HEK293T (cell line): ENCODE measurements around the gene ZNF831.

Experiments
- CTCF ChIA-PET: fragments of 350-600 bp; formaldehyde crosslinking; extraction: SDS; loops from one replicate; lab custom pipeline; 2021; ENCODE audit warnings: antibody characterized with exemption, inconsistent platforms; lab: Yijun Ruan, JAX
- POLR2A ChIA-PET: fragments of 350-600 bp; formaldehyde crosslinking; extraction: SDS; loops from one replicate; lab custom pipeline; 2020; ENCODE audit warnings: antibody characterized with exemption, inconsistent platforms; lab: Yijun Ruan, JAX
- DNase-seq: peaks from one replicate; pipeline ENCODE4 v3.0.0; 2012; ENCODE audit warnings: mixed read lengths; ENCODE audit errors: extremely low spot score
- ARNT ChIP-seq: fragments of 450-650 bp; IDR thresholded peaks from 2 replicates; pipeline ENCODE4 v1.6.1; 2017; ENCODE audit warnings: mild to moderate bottlenecking
- BHLHE40 ChIP-seq: fragments of 450-650 bp; IDR thresholded peaks from 2 replicates; pipeline ENCODE4 v1.6.1; 2016; ENCODE audit warnings: mild to moderate bottlenecking, moderate library complexity, borderline replicate concordance
- CTBP1 ChIP-seq: fragments of 450-650 bp; IDR thresholded peaks from 2 replicates; pipeline ENCODE4 v1.6.1; 2016; ENCODE audit warnings: borderline replicate concordance
- ELF4 ChIP-seq: fragments of 450-650 bp; IDR thresholded peaks from 2 replicates; pipeline ENCODE4 v1.6.1; 2017; ENCODE audit warnings: antibody characterized with exemption
- FOXA1 ChIP-seq: fragments of 450-650 bp; IDR thresholded peaks from 2 replicates; pipeline ENCODE4 v1.6.1; 2016; ENCODE audit warnings: mild to moderate bottlenecking
- FOXK2 ChIP-seq: fragments of 450-650 bp; IDR thresholded peaks from 2 replicates; pipeline ENCODE4 v1.6.1; 2016; ENCODE audit warnings: mild to moderate bottlenecking
- FOXM1 ChIP-seq: fragments of 450-650 bp; IDR thresholded peaks from 2 replicates; pipeline ENCODE4 v1.6.1; 2017; ENCODE audit warnings: mild to moderate bottlenecking, borderline replicate concordance
- HDGF ChIP-seq: fragments of 450-650 bp; IDR thresholded peaks from 2 replicates; pipeline ENCODE4 v1.6.1; 2017; ENCODE audit warnings: antibody characterized with exemption, borderline replicate concordance
- L3MBTL2 ChIP-seq: fragments of 450-650 bp; conservative IDR thresholded peaks from 2 replicates; pipeline ENCODE4 v1.6.1; 2016; ENCODE audit warnings: mild to moderate bottlenecking
- LEF1 ChIP-seq: fragments of 450-650 bp; IDR thresholded peaks from 2 replicates; pipeline ENCODE4 v1.6.1; 2017; ENCODE audit warnings: mild to moderate bottlenecking, borderline replicate concordance
- NFRKB ChIP-seq: fragments of 450-650 bp; IDR thresholded peaks from 2 replicates; pipeline ENCODE4 v1.6.1; 2016; ENCODE audit warnings: mild to moderate bottlenecking, moderate library complexity
- SP1 ChIP-seq: fragments of 450-650 bp; IDR thresholded peaks from 2 replicates; pipeline ENCODE4 v1.6.1; 2017
- SUZ12 ChIP-seq: fragments of 450-650 bp; IDR thresholded peaks from 2 replicates; pipeline ENCODE4 v1.6.1; 2016; ENCODE audit warnings: mild to moderate bottlenecking
- TARDBP ChIP-seq: fragments of 450-650 bp; IDR thresholded peaks from 2 replicates; pipeline ENCODE4 v1.6.1; 2016
- ZNF384 ChIP-seq: fragments of 450-650 bp; IDR thresholded peaks from 2 replicates; pipeline ENCODE4 v1.6.1; 2016
- TF ChIP-seq, protein P1 (sequence below): fragments of 450-650 bp; IDR thresholded peaks from 2 replicates; pipeline ENCODE4 v1.6.1; 2016

The ZNF831 gene

DNA sequence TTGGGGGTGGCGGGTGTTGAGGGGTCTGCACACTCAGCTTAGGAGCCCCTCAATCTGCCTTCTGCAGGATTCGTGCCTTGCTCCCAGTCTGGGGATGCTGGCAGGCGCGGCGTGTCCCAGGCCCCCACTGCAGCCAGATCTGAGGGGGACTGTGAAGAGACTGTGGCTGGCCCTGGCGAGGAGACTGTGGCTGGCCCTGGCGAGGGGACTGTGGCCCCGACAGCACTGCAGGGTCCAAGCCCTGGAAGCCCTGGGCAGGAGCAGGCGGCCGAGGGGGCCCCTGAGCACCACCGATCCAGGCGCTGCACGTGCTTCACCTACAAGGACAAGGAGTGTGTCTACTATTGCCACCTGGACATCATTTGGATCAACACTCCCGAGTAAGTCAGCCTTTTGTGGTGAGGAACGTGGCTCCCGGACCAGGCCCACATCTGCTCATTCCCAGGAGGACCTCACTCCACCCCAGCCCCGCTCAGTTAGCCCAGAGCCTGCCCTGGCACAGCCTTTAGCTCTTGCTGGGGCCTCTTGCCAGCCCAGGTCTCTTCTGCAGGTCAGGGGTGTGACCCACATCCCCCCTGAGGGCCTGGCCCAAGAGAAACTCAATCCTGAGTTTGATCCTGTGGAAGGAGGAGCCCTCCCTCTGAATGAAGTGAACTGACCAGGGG is 137.9 kb downstream of the ZNF831 start:
- TF ChIP-seq SP1 (no peak), ARNT (no peak), HDGF (no peak), ZNF384 (no peak), ELF4 (no peak), FOXK2 (no peak), CTBP1 (no peak), BHLHE40 (no peak), FOXA1 (no peak), FOXM1 (no peak), TARDBP (no peak), L3MBTL2 (no peak), LEF1 (no peak), SUZ12 (no peak), NFRKB (no peak)
- TF ChIP-seq, protein P1, sequence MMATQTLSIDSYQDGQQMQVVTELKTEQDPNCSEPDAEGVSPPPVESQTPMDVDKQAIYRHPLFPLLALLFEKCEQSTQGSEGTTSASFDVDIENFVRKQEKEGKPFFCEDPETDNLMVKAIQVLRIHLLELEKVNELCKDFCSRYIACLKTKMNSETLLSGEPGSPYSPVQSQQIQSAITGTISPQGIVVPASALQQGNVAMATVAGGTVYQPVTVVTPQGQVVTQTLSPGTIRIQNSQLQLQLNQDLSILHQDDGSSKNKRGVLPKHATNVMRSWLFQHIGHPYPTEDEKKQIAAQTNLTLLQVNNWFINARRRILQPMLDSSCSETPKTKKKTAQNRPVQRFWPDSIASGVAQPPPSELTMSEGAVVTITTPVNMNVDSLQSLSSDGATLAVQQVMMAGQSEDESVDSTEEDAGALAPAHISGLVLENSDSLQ = no peak
- POLR2A ChIA-PET = no interaction called here
- no peak for DNase-seq
- CTCF ChIA-PET = no interaction called here

DNA sequence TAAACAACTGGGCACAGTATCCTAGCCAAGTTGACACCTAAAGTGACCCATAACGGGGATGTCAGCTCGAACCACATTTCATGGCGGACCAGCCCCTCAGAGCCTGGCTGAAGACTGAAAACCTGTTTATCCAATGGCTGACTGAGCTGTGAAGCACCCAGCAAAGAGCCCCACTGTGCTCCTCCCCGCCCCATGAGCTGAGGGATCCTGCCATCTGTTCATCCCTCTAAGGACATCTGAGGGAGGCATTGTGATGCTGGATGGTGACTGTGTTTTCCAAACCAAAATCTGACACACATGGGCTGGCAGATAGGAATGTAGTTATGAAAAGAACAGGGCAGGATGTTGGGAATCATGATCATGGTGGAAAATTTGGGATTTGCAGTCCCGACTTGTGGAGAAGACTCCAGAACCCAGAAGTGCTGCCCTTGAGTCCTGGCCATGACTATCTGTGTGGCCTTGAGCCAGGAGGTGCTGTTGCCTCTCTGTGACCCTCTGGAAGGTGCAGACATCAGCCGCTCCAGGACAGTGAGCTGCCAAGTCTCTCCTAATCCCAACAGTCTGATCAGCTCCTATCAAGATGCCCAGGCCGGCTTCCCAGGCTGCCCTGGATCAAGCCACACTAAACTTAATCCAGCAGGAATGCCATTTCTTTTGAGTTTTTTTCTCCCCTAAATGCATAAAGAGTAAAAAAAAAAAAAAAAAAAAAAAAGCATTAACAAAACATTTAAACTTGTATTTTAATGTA is 142.5 kb downstream of the ZNF831 start:
- POLR2A ChIA-PET = no interaction called here
- CTCF ChIA-PET = no interaction called here
- TF ChIP-seq FOXK2 (no peak), HDGF (no peak), ELF4 (no peak), CTBP1 (no peak), TARDBP (no peak), LEF1 (no peak), ZNF384 (no peak), FOXM1 (no peak), ARNT (no peak), SP1 (no peak), L3MBTL2 (no peak), NFRKB (no peak)
- TF ChIP-seq, protein P1 = no peak
- no peak for DNase-seq

DNA sequence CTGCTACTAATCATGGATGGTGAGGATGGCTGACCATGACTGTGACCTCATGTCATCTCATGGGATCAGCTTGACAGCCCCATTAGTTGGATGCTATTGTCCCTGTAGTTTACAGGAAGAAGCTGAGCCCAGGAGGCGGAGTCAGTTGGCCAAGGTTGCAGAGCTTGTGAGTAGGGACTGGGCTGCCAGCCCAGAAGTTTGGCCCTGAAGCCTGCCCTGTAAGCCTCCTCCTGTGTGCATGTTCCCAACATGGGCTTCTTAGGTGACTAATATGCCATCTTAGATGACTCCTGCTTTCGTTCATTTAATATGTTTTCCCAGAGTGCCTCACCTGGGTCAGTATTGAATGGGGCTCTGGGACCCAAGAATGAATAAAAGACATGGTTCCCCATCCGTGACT is 143.6 kb downstream of the ZNF831 start:
- ChIA-PET CTCF (no interaction called here), POLR2A (no interaction called here)
- DNase-seq = no peak
- TF ChIP-seq, protein P1 = no peak
- TF ChIP-seq CTBP1 (no peak), FOXK2 (no peak), BHLHE40 (no peak), LEF1 (no peak), NFRKB (no peak), HDGF (no peak), ELF4 (no peak), SP1 (no peak), L3MBTL2 (no peak), TARDBP (no peak), ARNT (no peak)
